GM12865 (cell line): Measurements from ENCODE around the gene MMP2.

Experiments used
- DNase-seq: peaks from one replicate; pipeline ENCODE4 v3.0.0; 2010; ENCODE audit warnings: low read depth
- H3K4me3 ChIP-seq: 2 replicates; pipeline ENCODE4 v1.5.1; 2011; ENCODE audit warnings: mild to moderate bottlenecking, low read depth, low read length, control low read depth
- TF ChIP-seq, protein P1 (sequence below): IDR thresholded peaks from 2 replicates; pipeline ENCODE4 v1.5.1; 2011; ENCODE audit warnings: low read length, control low read depth, low read depth, inconsistent platforms; ENCODE audit not compliant: insufficient read depth; ENCODE audit errors: missing control alignments

The MMP2 gene

GRCh38 chr16:55542459-55543082, 63.6 kb downstream of the MMP2 start:
- no peak for DNase-seq
- TF ChIP-seq, protein P1, sequence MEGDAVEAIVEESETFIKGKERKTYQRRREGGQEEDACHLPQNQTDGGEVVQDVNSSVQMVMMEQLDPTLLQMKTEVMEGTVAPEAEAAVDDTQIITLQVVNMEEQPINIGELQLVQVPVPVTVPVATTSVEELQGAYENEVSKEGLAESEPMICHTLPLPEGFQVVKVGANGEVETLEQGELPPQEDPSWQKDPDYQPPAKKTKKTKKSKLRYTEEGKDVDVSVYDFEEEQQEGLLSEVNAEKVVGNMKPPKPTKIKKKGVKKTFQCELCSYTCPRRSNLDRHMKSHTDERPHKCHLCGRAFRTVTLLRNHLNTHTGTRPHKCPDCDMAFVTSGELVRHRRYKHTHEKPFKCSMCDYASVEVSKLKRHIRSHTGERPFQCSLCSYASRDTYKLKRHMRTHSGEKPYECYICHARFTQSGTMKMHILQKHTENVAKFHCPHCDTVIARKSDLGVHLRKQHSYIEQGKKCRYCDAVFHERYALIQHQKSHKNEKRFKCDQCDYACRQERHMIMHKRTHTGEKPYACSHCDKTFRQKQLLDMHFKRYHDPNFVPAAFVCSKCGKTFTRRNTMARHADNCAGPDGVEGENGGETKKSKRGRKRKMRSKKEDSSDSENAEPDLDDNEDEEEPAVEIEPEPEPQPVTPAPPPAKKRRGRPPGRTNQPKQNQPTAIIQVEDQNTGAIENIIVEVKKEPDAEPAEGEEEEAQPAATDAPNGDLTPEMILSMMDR, result no peak
- no peak overlapping the region for H3K4me3 ChIP-seq

DNA sequence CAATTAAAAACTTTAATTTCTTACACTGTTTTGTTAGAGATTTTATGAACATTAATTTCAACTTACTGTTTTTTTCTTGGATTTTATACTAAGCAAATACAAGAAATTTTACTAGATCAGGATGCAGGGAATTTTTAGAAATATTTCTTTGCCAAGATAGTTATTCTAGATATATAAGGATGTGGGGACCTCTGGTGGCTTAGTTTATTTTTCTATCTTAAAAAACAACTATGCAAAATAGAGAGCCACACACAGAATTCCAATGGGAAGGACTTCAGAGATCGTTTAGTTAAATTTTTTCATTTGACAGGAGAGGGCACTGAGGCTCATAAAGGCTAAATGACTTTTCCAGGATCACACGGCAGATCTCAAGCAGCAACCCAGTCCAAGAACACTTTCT, 64.5 kb downstream of the MMP2 start:
- no peak overlapping the region for H3K4me3 ChIP-seq
- TF ChIP-seq, protein P1, result no peak
- DNase-seq, result no peak

DNA sequence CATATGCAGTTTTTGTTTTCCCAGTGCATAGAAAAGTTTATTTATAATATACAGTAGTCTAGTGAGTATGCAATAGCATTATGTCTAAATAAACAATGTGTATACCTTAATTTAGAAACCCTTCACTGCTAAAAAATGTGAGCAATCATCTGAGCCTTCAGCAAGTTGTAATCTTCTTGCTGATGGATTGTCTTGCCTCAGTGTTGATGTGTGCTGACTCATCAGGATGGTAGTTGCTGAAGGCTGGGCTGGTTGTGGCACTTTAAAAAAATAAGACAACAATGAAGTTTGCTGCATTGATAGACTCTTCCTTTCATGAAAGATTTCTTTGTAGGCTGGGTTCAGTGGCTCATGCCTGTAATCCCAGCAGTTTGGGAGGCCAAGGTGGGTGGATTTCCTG, 73.6 kb downstream of the MMP2 start:
- TF ChIP-seq, protein P1, result no peak
- no peak for DNase-seq

DNA sequence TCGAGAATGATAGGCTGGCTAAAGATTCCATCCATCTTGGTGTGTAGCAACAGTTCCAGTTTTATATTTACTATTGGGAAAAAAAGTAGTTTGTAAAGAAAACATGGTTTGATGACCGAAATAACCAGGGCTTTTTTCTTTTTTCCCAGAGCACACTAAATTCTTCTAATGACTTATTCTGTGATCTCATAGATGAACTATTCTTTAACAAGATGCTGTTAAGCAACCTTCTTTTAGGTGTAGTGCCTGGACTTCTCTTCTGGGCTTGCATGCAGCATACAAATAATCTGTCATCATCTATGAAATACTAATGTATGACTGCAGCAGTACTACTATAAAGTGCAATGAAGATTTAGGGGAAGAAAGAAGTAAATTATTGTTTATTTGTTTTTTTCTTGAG, 76.4 kb downstream of the MMP2 start:
- no peak for DNase-seq
- no peak overlapping the region for H3K4me3 ChIP-seq
- TF ChIP-seq, protein P1, result no peak

More for the DNA sequence above, 73.6 kb downstream of the MMP2 start:
- no peak overlapping the region for H3K4me3 ChIP-seq
